Thyroid gland (tissue), 4 donors: ENCODE data around the gene WDFY4. TPM values are rescaled to one million over a fixed set of nuclear protein-coding genes. Genes with fewer than 3 reads are reported as not detected.

Source experiments
- DNase-seq, 2 donors: peaks; one replicate each; pipeline ENCODE4 v3.0.0-alpha.2; 2019
- H3K27ac ChIP-seq, 3 donors: fragments of 200-600 bp; sonication (generic); 1 replicate in 2 of 3; 2 replicates in 1 of 3; pipeline ENCODE4 v1.5.1; 2016 to 2019; ENCODE audit warnings: mild to moderate bottlenecking in 1 of 3, moderate library complexity in 1 of 3
- H3K27me3 ChIP-seq: fragments of 200-600 bp; sonication (generic); one replicate; pipeline ENCODE4 v1.5.1; 2019
- H3K36me3 ChIP-seq, 2 donors: fragments of 200-600 bp; sonication (generic); one replicate each; pipeline ENCODE4 v1.5.1; 2016 to 2019
- H3K4me1 ChIP-seq, 2 donors: fragments of 200-600 bp; sonication (generic); one replicate each; pipeline ENCODE4 v1.5.1; 2017 to 2019
- H3K4me3 ChIP-seq, 3 donors: fragments of 200-600 bp; sonication (generic); replicated peaks in 1 of 3; 1 replicate in 2 of 3; 2 replicates in 1 of 3; pipeline ENCODE4 v1.5.1; 2016; ENCODE audit warnings: mild to moderate bottlenecking in 1 of 3
- H3K9me3 ChIP-seq: fragments of 200-600 bp; sonication (generic); one replicate; pipeline ENCODE4 v1.5.1; 2017
- CTCF ChIP-seq, 6 experiments: fragments of 200-600 bp in 3 of 6; fragments of 450-650 bp in 3 of 6; sonication (generic) in 3 of 6; IDR thresholded peaks; one replicate each; pipeline ENCODE4 v1.5.1; 2016 to 2019; ENCODE audit warnings: antibody characterized with exemption in 6 of 6, mild to moderate bottlenecking in 2 of 6, inconsistent platforms in 1 of 6, moderate library complexity in 1 of 6
- POLR2A ChIP-seq, 2 donors: fragments of 450-650 bp; IDR thresholded peaks; one replicate each; pipeline ENCODE4 v1.6.1; 2017; ENCODE audit warnings: antibody characterized with exemption in 2 of 2, mild to moderate bottlenecking in 2 of 2, moderate library complexity in 1 of 2
- WGBS, 2 donors: methylation state at CpG; one replicate each; pipeline ENCODE4 v1.1.5; 2017; 5-methylcytosine and 5-hydroxymethylcytosine counted together
- intact Hi-C: fragments of 100-400 bp; cut with DNase I; formaldehyde crosslinking; loops from one replicate; pipeline ENCODE4 v1.15.1; 2023
- total RNA-seq, 4 donors: library from RNA; depleted of rRNA; stranded (reverse); fragments of >200 nt; gene quantifications; one replicate each; pipeline ENCODE4 v1.2.3, GENCODE V29; 2016

WDFY4 gene
- total RNA-seq, 4 donors from 2014 or later: 1.0 to 3.5 (median 1.2) TPM

- intact Hi-C loops: no loop called here
- Histone ChIP-seq H3K36me3 (no peaks in the 10 kb centered on the region), H3K9me3 (no peaks in the 10 kb centered on the region), H3K27me3 (no peaks in the 10 kb centered on the region), H3K4me1 (no peaks in the 10 kb centered on the region), H3K27ac (no peak overlapping the region), H3K4me3 (no peak overlapping the region)
- no peak for DNase-seq
- WGBS, 2 donors: 74 to 76% methylated on average over 4 of the region's 4 CpGs
- no peak for TF ChIP-seq POLR2A (IDR thresholded peaks at IDR 0.05)
- TF ChIP-seq CTCF (IDR thresholded peaks at IDR 0.05): no peak
Observed at GRCh38 chr10:48725708-48726107, 41.0 kb downstream of the WDFY4 start.

GRCh38 chr10:48727866-48728265 lies 43.2 kb downstream of the WDFY4 start:
- H3K9me3 ChIP-seq: no peaks in the 10 kb centered on the region
- no peak overlapping the region for H3K4me3 ChIP-seq
- H3K27me3 ChIP-seq: no peaks in the 10 kb centered on the region
- H3K4me1 ChIP-seq: no peaks in the 10 kb centered on the region
- intact Hi-C loops: no loop called here
- H3K27ac ChIP-seq: no peak overlapping the region
- WGBS, 2 donors: 80 to 91% methylated on average over 3 of the region's 3 CpGs
- no peak for TF ChIP-seq POLR2A (IDR thresholded peaks at IDR 0.05)
- TF ChIP-seq CTCF (IDR thresholded peaks at IDR 0.05): no peak
- H3K36me3 ChIP-seq: no peaks in the 10 kb centered on the region
- no peak for DNase-seq

GRCh38 chr10:48729222-48729621 lies 44.5 kb downstream of the WDFY4 start:
- H3K27ac ChIP-seq: no peak overlapping the region
- no peaks in the 10 kb centered on the region for H3K9me3 ChIP-seq
- TF ChIP-seq POLR2A (IDR thresholded peaks at IDR 0.05): no peak
- TF ChIP-seq CTCF (IDR thresholded peaks at IDR 0.05): no peak
- intact Hi-C loops: no loop called here
- no peaks in the 10 kb centered on the region for H3K4me1 ChIP-seq
- no peak overlapping the region for H3K4me3 ChIP-seq
- no peaks in the 10 kb centered on the region for H3K36me3 ChIP-seq
- DNase-seq: no peak
- 97 to 98% methylated on average over 5 of the region's 5 CpGs for WGBS, 2 donors
- no peaks in the 10 kb centered on the region for H3K27me3 ChIP-seq

- no peak for DNase-seq
- Histone ChIP-seq H3K27ac (no peak overlapping the region), H3K9me3 (no peaks in the 10 kb centered on the region), H3K27me3 (no peaks in the 10 kb centered on the region), H3K36me3 (no peaks in the 10 kb centered on the region), H3K4me1 (no peaks in the 10 kb centered on the region), H3K4me3 (no peak overlapping the region)
- TF ChIP-seq CTCF (IDR thresholded peaks at IDR 0.05) (no peak), POLR2A (IDR thresholded peaks at IDR 0.05) (no peak)
- intact Hi-C loops: no loop called here
- WGBS, 2 donors: 76 to 91% methylated on average over 3 of the region's 3 CpGs
Observed at GRCh38 chr10:48729941-48730457, 45.3 kb downstream of the WDFY4 start.

- DNase-seq: no peak
- TF ChIP-seq CTCF (IDR thresholded peaks at IDR 0.05) (no peak), POLR2A (IDR thresholded peaks at IDR 0.05) (no peak)
- WGBS, 2 donors: 91 to 95% methylated on average over 8 to 10 of the region's 10 CpGs
Observed at GRCh38 chr10:48731141-48731540, 46.5 kb downstream of the WDFY4 start.

More at GRCh38 chr10:48731141-48731540, 46.5 kb downstream of the WDFY4 start:
- H3K27ac ChIP-seq: no peak overlapping the region
- H3K4me3 ChIP-seq: no peak overlapping the region
- H3K36me3 ChIP-seq: no peaks in the 10 kb centered on the region
- H3K4me1 ChIP-seq: no peaks in the 10 kb centered on the region
- intact Hi-C loops: no loop called here
- H3K27me3 ChIP-seq: no peaks in the 10 kb centered on the region
- no peaks in the 10 kb centered on the region for H3K9me3 ChIP-seq
